ENCODE data around the gene TPRG1L. TPM values are rescaled to one million over a fixed set of nuclear protein-coding genes. Genes with fewer than 3 reads are reported as not detected.
A peak's percentile ranks its signal among the peaks of the same experiment; 100 is the strongest.

TPRG1L gene
- total RNA-seq, 2 experiments from 2014 or later, result 6.7 to 7.2 TPM

GRCh38 chr1:3673381-3674099, 48.7 kb downstream of the TPRG1L start:
- intact Hi-C loops (cut with DNase I, micrococcal nuclease), result no loop called here
- DNase-seq (no peak), ATAC-seq (no peak)
- H3K4me3 Mint-ChIP-seq, result no peak overlapping the region
- H3K27ac Mint-ChIP-seq, result no peak overlapping the region
- CTCF ChIA-PET, result interaction anchor here (0.5 kb wide), 1 partner anchor 22 kb away, joined by 3 read pairs; no protein-coding TSS in a partner anchor
- H3K9me3 Mint-ChIP-seq (ENCODE audit: low read depth), result no peaks in the 10 kb centered on the region
- POLR2A ChIA-PET, result no interaction called here
- H3K36me3 Mint-ChIP-seq (ENCODE audit: low read depth), result no peaks in the 10 kb centered on the region
- H3K27me3 Mint-ChIP-seq, result no peaks in the 10 kb centered on the region
- peaks cover 17% of the 10 kb centered on the region for H3K4me1 Mint-ChIP-seq

- no peaks in the 10 kb centered on the region for H3K36me3 Mint-ChIP-seq (ENCODE audit: low read depth)
- no peaks in the 10 kb centered on the region for H3K9me3 Mint-ChIP-seq (ENCODE audit: low read depth)
- CTCF ChIA-PET, result no interaction called here
- POLR2A ChIA-PET, result no interaction called here
- peaks cover 24% of the 10 kb centered on the region for H3K4me1 Mint-ChIP-seq
- ATAC-seq (no peak), DNase-seq (no peak)
- no peak overlapping the region for H3K4me3 Mint-ChIP-seq
- H3K27me3 Mint-ChIP-seq, result peaks cover 2% of the 10 kb centered on the region
- H3K27ac Mint-ChIP-seq, result no peak overlapping the region
- intact Hi-C loops (cut with DNase I, micrococcal nuclease), result no loop called here
These were observed 49.6 kb downstream of the TPRG1L start for GRCh38 chr1:3674100-3675094.

- no peak for ATAC-seq
- DNase-seq, result no peak
- Mint-ChIP-seq H3K36me3 (ENCODE audit: low read depth) (no peaks in the 10 kb centered on the region), H3K27ac (no peak overlapping the region), H3K4me3 (no peak overlapping the region), H3K4me1 (peaks cover 30% of the 10 kb centered on the region), H3K9me3 (ENCODE audit: low read depth) (no peaks in the 10 kb centered on the region), H3K27me3 (peaks cover 7% of the 10 kb centered on the region)
- CTCF ChIA-PET, result no interaction called here
- intact Hi-C loops (cut with DNase I, micrococcal nuclease), result no loop called here
- POLR2A ChIA-PET, result no interaction called here
These were observed 50.6 kb downstream of the TPRG1L start for GRCh38 chr1:3675436-3675835.

GRCh38 chr1:3676581-3677470, 52.0 kb downstream of the TPRG1L start:
- CTCF ChIA-PET, result interaction anchor here (0.6 to 1.1 kb wide), 3 partner anchors 22 to 485 kb away, joined by 3 read pairs; no protein-coding TSS in a partner anchor
- no peak overlapping the region for H3K27ac Mint-ChIP-seq
- DNase-seq (peak; percentile 30), ATAC-seq (peak; percentile 75)
- intact Hi-C loops (cut with DNase I, micrococcal nuclease), result no loop called here
- peaks cover 7% of the 10 kb centered on the region for H3K27me3 Mint-ChIP-seq
- no peaks in the 10 kb centered on the region for H3K9me3 Mint-ChIP-seq (ENCODE audit: low read depth)
- H3K36me3 Mint-ChIP-seq (ENCODE audit: low read depth), result no peaks in the 10 kb centered on the region
- POLR2A ChIA-PET, result no interaction called here
- H3K4me1 Mint-ChIP-seq, result peaks cover 30% of the 10 kb centered on the region
- no peak overlapping the region for H3K4me3 Mint-ChIP-seq

- POLR2A ChIA-PET, result no interaction called here
- intact Hi-C loops (cut with DNase I, micrococcal nuclease), result no loop called here
- peaks cover 7% of the 10 kb centered on the region for H3K27me3 Mint-ChIP-seq
- DNase-seq, result no peak
- H3K9me3 Mint-ChIP-seq (ENCODE audit: low read depth), result no peaks in the 10 kb centered on the region
- no peak for ATAC-seq
- no peaks in the 10 kb centered on the region for H3K36me3 Mint-ChIP-seq (ENCODE audit: low read depth)
- H3K4me3 Mint-ChIP-seq, result no peak overlapping the region
- H3K4me1 Mint-ChIP-seq, result peaks cover 30% of the 10 kb centered on the region
- CTCF ChIA-PET, result interaction anchor here (0.6 to 1.1 kb wide), 3 partner anchors 23 to 486 kb away, joined by 3 read pairs; no protein-coding TSS in a partner anchor
- no peak overlapping the region for H3K27ac Mint-ChIP-seq
These were observed 52.7 kb downstream of the TPRG1L start for GRCh38 chr1:3677484-3677883.

- peaks cover 29% of the 10 kb centered on the region for H3K4me1 Mint-ChIP-seq
- H3K27ac Mint-ChIP-seq, result no peak overlapping the region
- no peaks in the 10 kb centered on the region for H3K36me3 Mint-ChIP-seq (ENCODE audit: low read depth)
- H3K4me3 Mint-ChIP-seq, result no peak overlapping the region
- DNase-seq (no peak), ATAC-seq (no peak)
- intact Hi-C loops (cut with DNase I, micrococcal nuclease), result no loop called here
- CTCF ChIA-PET, result interaction anchor here (0.7 kb wide), 1 partner anchor 19 kb away, joined by 3 read pairs; no protein-coding TSS in a partner anchor
- H3K27me3 Mint-ChIP-seq, result peaks cover 7% of the 10 kb centered on the region
- H3K9me3 Mint-ChIP-seq (ENCODE audit: low read depth), result no peaks in the 10 kb centered on the region
- POLR2A ChIA-PET, result no interaction called here
These were observed 53.7 kb downstream of the TPRG1L start for GRCh38 chr1:3678361-3679097.

GRCh38 chr1:3679098-3679555, 54.3 kb downstream of the TPRG1L start:
- Mint-ChIP-seq H3K27me3 (peaks cover 7% of the 10 kb centered on the region), H3K9me3 (ENCODE audit: low read depth) (no peaks in the 10 kb centered on the region), H3K4me1 (peaks cover 28% of the 10 kb centered on the region), H3K36me3 (ENCODE audit: low read depth) (no peaks in the 10 kb centered on the region), H3K27ac (no peak overlapping the region), H3K4me3 (no peak overlapping the region)
- intact Hi-C loops (cut with DNase I, micrococcal nuclease), result no loop called here
- CTCF ChIA-PET, result no interaction called here
- POLR2A ChIA-PET, result no interaction called here
- ATAC-seq, result no peak
- DNase-seq, result no peak

Other genes starting within 250 kb of the TPRG1L start
- gene ARHGEF16, start 170.3 kb upstream of the TPRG1L start, total RNA-seq, result not detected
- 1 to 10 TPM; 2.6 to 4.5 TPM for gene MEGF6, start 13.5 kb upstream of the TPRG1L start, total RNA-seq
- gene WRAP73, start 25.1 kb downstream of the TPRG1L start, total RNA-seq, result 10 to 100 TPM; 26.3 to 28.9 TPM
- under 1 TPM; 0.32 to 0.40 TPM for gene TP73, start 27.5 kb downstream of the TPRG1L start, total RNA-seq
- gene CCDC27, start 127.4 kb downstream of the TPRG1L start, total RNA-seq, result not detected
- gene SMIM1, start 147.7 kb downstream of the TPRG1L start, total RNA-seq, result 1 to 10 TPM; 3.0 to 4.2 TPM
- gene LRRC47, start 171.5 kb downstream of the TPRG1L start, total RNA-seq, result 10 to 100 TPM; 34.8 to 38.7 TPM
- gene CEP104, start 232.2 kb downstream of the TPRG1L start, total RNA-seq, result 10 to 100 TPM; 33.6 to 35.5 TPM
- 1 to 10 TPM; 7.2 to 8.4 TPM for gene DFFB, start 232.5 kb downstream of the TPRG1L start, total RNA-seq

All from activated CD4-positive, alpha-beta T cell treated with anti-CD3 and anti-CD28 coated beads for 36 hours (primary cell).